ENCODE data around the gene LEF1. TPM values are rescaled to one million over a fixed set of nuclear protein-coding genes. Genes with fewer than 3 reads are reported as not detected.

LEF1 gene
- total RNA-seq, 4 donors from 2014 or later = 2.2 to 8.3 (median 3.7) TPM

- no peak for DNase-seq (ENCODE audit: low spot score)
- TF ChIP-seq, protein P1, sequence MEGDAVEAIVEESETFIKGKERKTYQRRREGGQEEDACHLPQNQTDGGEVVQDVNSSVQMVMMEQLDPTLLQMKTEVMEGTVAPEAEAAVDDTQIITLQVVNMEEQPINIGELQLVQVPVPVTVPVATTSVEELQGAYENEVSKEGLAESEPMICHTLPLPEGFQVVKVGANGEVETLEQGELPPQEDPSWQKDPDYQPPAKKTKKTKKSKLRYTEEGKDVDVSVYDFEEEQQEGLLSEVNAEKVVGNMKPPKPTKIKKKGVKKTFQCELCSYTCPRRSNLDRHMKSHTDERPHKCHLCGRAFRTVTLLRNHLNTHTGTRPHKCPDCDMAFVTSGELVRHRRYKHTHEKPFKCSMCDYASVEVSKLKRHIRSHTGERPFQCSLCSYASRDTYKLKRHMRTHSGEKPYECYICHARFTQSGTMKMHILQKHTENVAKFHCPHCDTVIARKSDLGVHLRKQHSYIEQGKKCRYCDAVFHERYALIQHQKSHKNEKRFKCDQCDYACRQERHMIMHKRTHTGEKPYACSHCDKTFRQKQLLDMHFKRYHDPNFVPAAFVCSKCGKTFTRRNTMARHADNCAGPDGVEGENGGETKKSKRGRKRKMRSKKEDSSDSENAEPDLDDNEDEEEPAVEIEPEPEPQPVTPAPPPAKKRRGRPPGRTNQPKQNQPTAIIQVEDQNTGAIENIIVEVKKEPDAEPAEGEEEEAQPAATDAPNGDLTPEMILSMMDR (IDR thresholded peaks at IDR 0.05) = no peak
- ATAC-seq (ENCODE audit: low FRiP score) = no peak
These were observed 109.9 kb downstream of the LEF1 start for GRCh38 chr4:108058685-108059440.

DNA sequence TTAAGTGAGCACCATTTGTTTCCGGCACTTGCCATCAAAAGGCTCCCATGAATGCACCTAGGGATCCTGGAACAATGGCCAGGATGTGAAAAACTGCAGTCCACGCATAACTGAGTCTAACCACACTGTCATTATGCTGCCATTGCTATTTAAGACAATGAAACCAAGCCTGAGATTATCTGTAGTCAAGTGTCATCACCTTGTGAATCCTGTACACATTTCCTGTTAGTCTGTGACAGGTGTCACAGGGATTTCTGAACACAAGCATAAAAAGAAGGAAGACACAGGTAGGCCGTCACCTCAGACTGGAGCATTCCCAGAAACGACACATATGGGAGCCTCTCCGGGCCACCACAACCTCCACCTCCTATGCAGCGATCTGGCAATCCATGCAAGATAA is 112.3 kb downstream of the LEF1 start:
- DNase-seq (ENCODE audit: low spot score) = no peak
- TF ChIP-seq, protein P1 (IDR thresholded peaks at IDR 0.05) = no peak
- no peak for ATAC-seq (ENCODE audit: low FRiP score)

DNA sequence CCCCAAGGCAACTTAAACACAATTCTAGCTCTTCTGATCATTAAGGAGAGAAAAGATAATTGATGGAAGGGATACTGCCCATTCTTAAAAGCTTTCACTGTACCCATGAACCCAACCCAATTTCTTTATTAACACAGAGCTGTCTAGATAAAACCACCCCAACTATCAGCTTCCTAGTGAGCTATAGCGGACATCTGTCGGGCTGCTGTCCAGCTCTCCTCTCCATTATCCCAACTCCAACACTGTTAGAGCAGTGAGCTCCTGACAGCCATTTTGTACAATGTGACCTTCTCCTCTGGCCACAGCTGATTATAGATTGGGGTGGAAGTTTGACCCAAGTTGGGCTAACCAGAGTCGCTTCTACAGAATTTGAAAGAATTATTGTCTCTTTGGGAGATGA is 112.9 kb downstream of the LEF1 start:
- DNase-seq (ENCODE audit: low spot score) (no peak), ATAC-seq (ENCODE audit: low FRiP score) (no peak)
- TF ChIP-seq, protein P1 (IDR thresholded peaks at IDR 0.05) = no peak

DNA sequence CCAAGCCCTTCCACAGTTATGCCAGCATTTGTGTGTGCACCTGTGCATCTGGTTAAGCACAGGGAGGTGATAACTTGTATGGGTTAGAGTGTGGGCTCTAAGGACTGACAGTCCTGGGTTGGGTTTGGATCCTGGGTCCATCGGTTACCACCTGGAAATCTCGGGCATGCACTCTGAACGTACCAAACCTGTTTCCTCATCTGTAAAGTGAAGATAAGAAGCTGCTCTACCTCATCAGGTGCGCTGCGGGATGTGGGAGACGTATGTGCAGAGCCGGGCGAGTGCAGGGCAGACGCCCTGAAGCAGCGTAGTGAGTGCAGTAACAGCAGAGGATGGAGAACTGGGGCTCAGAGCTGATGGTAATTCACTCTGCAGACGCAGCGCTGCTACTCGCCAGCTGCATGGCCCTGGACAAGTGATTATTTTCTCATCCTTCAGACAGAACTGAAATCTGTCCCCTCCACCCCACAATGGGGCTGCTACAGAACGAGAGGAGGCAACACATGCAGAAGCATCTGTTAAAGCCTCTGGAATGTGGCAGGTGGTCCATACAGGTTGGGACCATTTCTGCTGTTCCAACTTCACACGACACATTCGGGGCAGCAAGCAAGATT is 114.6 kb downstream of the LEF1 start:
- TF ChIP-seq, protein P1 (IDR thresholded peaks at IDR 0.05) = no peak
- DNase-seq (ENCODE audit: low spot score) (no peak), ATAC-seq (ENCODE audit: low FRiP score) (no peak)

- DNase-seq (ENCODE audit: low spot score) (no peak), ATAC-seq (ENCODE audit: low FRiP score) (no peak)
- TF ChIP-seq, protein P1 (IDR thresholded peaks at IDR 0.05) = no peak
These were observed 115.5 kb downstream of the LEF1 start for GRCh38 chr4:108053251-108053711.

GRCh38 chr4:108052558-108053120 is 116.1 kb downstream of the LEF1 start:
- no peak for ATAC-seq (ENCODE audit: low FRiP score)

More at GRCh38 chr4:108052558-108053120, 116.1 kb downstream of the LEF1 start:
- no peak for DNase-seq (ENCODE audit: low spot score)
- TF ChIP-seq, protein P1 (IDR thresholded peaks at IDR 0.05) = no peak
